Raji (cell line): ENCODE data around the gene BCL6.

Experiments used
- POLR2A ChIP-seq: IDR thresholded peaks from 2 replicates; pipeline ENCODE4 v1.6.1; 2011; ENCODE audit warnings: low read depth, low read length, control low read depth; ENCODE audit not compliant: insufficient read depth

Gene BCL6

DNA sequence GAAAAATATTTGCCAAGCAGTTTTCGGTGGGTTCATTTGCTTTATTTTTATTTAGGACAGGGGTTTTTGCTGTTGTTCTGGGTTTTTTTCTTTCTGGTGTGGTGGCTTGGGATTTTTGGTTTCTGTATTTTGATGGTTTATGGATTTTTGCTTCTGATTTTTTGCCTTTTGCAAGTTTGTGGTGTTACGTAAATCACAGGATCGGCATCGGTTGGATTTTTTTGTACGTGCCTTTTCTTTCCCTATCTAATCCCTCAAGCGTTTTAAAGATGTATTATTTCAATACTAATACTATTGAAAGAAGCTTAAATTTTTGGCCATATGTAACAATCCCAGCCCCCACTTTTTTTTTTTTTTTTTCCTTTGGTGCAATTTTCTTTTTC lies 782 bp upstream of the BCL6 start:
- no peak for TF ChIP-seq POLR2A

DNA sequence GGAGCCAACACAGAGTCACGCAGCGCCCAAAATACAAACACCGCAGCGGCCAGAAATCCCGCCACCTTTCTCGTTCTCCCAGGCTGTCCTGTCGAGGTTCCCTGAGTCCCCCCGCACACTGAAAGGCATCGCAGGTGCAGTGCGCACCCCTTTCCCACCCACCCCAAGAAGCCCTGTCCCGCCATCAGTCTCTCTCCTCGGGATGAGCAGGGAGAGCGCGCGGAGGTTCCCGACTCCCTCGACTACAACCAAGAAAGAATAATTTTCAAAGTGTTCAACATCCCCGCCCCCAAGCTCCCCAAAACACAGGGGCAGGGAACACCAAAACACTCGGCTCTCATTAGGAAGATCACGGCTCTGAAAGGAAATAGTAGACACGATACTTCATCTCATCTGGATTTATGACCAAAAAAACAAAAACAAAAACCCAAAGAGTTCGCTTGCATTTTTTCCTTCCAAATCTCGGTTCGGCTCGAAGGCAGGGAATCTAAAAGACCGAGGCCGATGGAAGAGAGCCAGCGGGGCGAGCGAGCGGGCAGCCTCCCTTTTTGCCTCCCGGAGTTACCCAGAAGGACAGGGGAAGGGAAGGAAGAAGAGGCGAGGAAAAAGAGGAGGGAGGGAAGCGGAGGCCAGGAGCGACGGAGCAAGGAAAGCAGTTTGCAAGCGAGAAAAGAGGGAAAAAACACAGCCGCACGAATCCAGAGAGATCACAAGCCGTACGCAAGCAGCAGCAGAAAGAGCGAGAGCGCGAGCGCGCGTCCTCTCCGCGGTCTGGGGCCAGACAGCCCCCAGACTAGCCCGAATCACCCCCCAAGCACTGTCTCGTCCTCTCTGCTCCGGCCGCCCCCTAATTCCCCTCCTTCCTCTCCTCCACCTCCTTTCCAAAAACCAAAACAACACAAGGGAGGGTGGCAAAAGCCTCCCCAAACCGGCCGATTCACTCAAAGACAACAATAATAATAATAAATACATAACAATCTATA lies 808 bp downstream of the BCL6 start:
- peak; percentile 37; the same call in 1 of the 2 replicates for TF ChIP-seq POLR2A

DNA sequence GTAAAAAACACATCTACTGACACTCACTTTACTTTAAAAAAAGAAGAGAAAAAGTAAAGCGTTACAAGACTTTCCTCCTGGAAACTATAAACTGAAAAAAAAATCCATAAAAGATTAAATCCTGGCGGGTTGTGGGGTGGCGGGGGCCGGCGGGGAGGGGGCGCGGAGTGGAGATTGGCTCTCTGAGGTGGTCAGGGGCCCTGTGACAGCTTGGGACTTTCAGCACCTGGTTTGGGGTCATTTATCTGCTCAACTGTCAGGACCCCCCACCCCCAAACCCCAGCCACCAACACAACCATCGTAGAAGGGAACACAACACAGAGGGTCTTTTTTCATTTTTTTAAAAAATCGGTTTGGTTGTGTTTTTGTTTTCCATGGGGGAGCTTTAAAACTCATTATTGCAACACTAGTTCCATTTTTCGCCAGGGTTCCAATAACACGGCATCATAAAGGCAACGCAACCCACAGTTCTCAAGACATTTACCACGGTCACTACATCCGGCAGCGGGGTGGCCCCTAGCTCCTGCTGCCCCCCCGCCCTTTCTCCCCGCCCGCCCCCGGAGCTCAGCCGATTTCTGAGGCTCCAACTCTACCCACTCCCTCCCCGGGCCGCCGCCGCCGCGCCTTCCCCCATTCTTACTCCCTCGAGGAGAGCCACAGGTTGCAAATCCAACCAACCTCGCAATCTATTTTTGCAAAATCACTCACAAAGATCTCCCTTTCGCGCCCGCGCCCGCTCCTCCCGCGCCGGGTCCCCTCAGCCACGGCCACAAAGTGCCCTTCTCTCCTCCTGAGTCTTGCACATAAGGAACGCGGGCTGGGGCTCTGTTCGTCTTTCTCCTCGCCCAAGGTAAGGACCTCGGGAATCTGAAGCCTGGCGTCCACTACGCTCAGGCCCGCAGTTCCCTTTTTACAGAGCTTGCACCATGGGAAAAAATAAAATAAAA lies 1.8 kb downstream of the BCL6 start:
- TF ChIP-seq POLR2A: peak; percentile 34; the same call in 1 of the 2 replicates

DNA sequence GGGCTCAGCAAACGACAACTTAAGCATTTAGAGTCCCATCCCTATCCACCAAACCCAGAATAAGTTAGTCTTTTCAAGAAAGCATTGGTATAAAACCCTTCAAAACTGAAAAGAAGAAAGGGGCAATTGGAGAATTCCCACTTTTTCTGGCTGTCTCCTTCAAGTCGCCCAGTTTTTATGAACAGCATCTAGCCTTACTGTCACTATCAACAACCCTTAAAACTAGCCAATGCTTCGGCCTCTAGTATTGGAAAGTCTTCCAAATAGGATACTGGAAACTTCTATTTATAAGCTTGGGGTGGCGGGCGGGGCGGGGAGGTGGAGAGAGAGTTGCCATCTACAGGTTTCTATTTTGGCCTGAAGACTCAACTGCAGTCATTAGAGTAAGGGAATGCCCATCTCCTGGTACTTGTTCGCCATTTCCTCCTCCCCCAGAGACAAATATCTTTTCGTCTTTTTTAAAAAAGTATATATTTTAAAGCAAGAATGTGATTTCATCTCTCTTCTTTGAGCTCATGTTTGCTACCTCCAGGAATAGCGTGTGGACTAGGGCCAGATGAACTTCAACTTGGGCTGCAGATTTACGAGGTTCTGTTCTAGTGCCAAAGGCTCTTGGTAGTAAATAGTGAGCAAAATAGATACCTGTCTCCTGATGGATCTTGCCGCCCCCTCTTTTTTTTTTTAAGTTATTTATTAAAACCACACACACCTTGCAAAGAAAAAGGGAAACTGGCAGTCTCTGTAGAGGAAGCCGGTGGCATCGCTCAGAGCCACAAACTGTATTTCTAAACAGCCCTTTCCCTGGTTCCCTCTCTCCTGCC lies 2.7 kb downstream of the BCL6 start:
- TF ChIP-seq POLR2A: no peak

DNA sequence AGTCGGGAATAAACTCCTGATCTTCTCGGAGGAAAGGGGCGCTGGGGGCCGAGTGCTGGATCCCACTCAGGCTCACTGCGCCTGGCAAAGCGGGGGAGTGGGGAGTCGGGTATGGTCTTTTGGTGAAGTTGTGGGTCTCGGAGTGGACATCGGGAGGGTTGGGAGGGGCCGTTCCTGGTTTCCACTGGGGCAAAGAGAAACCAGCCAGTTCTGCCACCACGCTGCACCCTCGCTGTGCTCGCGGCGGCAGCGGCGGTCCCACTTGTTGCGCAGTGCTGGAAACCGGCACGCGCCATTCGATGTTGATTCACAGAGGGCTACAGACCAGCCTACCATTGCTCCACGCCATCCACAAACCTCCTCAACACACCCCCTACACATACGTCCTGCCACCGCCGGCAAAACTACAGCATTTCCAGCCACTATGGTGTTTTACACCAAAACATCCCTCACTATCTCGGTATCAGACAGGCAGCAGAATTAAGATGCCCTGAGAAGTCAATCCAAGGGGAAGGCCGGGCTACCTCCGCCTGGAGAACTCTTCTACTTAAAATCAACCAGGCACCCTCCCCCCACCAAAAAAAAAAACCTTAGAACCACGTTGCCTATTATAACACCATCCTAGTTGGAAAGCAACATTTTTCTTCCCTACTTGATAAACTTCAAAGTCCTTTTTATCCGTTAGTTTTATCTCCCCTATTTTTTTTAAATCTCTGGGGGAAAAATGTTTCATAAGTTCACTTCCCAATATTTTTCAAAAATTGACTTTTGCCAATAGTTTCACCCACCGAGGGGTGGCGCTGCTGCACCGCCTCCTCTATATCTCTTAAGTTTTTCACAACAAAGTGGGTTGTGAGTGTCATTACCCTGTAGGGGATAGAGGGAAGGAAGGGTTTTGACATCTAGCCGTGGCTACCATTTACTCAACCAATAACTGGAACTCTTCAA lies 3.6 kb downstream of the BCL6 start:
- peak; percentile 37; the same call in 1 of the 2 replicates for TF ChIP-seq POLR2A

DNA sequence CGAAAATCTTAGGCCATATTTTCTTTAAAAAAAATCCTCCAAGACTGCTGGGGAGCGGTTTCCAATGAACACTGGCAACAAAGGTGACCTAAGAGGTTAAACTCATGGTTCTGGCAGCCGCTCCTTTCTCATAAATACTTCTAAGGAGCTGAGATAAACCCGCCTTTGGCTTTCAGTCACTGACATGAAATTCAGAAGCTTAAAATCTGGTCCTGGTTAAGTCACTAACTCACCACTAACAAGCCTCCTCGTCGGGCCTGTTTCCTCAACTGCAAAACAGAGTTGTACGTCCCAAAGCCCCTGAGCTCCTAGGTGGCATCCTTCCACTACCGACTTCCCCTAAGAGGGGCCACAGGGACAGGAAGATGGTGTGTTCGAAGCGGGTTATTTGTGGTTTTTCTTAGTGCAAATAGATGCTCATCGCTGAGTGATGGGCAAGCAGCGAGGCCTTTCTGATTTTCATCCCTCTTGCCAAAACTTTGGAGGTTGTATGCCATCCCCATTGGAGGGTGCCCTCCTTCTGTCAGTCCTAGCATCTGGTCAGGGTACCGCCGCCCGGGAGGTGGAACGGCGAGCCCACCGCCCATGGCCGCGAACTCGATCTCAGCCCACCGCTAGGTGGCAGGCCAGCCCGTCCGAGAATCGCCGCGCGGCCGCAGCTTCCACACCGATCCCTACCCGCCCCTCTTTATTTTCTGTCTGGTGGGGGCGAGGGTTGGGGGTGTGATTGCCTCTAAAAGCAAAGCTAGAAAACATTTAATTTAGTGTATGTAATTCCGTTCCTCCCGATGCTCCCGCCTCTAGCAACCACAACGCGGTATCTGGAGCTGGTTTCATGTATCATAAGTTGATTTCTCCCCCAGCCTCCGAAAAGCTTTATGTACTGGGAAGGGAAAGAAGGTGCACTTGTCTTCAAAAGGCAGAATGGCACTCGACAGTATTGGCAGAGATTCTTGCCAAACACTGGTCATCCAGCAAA lies 4.6 kb downstream of the BCL6 start:
- TF ChIP-seq POLR2A: peak; percentile 25; the same call in 1 of the 2 replicates

DNA sequence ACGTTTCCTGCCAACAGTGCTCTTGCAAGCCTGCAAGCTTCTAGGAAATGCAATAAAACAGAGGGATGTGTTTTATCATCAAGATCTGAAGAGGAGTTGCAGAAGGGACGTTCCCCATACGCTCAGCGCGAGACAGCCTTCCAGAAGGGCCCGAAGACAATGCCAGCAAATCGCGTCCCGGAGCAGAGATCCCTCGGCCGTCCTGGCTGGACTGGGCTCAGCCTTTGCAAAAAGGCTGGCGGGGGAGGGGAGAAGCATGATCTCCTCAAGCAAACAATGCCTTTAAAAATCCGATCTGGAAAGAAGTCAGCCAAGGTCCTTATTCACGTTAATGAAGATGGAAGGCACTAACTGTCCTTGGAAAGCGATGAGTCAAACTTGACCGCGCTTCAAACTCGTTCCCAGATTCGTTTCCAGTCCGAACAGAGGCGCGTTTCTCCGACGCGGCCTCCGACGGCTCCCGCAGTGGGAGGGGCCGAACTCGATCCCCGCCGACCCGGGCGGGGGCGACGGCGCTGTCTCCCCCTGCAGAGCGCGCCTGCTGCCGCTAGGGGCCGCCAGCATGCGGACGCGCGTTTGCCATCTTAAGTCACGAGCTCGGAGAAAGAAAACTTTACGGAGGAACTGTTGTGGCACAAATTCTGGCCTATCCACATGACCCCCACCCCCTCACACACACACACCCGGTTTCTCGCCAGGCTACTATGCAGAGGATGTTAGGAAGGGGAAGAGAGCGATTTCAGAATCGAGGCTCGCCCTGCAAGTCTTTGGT lies 5.5 kb downstream of the BCL6 start:
- no peak for TF ChIP-seq POLR2A

DNA sequence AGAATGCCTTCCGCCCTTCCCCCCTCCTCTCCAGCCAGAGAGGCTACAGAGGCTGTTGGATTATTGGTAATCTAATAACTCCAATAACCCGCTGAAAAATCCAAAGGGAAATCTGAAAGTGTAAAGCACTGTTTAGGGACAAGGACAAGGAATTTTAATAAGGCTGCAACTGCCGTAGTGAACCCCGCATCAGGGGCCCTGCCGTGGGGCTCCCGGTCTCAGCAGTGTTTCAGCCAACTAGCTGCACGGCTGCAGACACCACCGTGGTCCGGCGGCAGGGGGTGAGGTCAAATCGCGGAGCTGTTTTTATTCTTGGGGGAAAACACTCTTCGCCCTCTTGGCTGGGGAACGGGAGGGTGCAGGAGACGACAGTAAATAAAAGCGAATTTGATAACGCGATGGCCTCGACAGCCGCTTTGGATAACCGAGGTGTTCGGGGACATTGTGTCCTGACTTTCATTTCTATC lies 6.1 kb downstream of the BCL6 start:
- no peak for TF ChIP-seq POLR2A

DNA sequence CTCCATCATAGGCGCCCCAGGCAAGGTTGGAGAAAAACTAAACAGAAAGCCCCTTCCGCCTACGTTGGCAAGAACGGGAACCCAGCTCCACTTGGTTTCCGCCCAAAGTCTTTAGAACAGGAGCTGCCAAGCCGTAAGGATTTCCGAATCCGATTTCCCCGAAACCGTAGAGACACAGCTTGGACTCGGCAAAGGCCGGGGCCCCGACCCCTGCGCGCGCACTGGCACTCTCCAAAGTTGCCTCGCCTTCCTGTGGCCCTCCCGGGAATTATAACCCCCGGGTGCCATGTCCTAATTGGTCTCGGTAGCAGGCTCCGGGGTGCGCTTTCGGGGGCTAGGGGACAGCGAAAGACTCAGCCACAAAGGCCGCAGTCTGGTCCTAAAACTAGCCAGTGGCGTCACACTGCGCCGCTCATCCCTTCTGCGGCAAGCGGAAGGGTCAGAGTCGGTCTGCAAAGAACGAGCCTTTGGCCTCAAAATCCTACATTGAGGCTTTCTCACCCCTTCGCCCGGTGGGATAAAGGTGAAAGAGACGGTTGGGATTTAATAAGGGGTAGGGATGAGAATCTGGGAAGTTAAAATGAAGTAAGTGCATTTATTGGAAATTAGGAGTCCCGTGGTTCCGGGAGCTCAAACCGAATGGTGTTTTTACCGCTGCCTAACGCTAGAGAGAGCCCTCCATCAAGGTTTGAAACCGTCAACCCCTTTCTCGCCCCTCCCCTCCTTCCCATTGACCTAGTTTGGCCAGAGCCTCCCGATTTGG lies 6.8 kb downstream of the BCL6 start:
- TF ChIP-seq POLR2A: no peak

DNA sequence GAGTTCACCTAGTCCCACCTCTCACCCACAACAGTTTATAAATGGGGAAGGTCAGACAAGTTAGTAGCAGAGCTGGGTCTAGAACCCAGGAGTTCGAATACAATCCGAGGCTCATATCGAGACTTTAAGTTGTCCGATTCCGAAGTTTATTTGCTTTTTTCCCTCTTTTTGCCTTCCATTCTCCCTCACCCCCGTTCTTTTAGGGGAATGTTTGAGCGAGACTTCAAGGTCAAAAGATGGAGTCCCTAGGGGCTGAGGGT lies 7.3 kb downstream of the BCL6 start:
- no peak for TF ChIP-seq POLR2A

DNA sequence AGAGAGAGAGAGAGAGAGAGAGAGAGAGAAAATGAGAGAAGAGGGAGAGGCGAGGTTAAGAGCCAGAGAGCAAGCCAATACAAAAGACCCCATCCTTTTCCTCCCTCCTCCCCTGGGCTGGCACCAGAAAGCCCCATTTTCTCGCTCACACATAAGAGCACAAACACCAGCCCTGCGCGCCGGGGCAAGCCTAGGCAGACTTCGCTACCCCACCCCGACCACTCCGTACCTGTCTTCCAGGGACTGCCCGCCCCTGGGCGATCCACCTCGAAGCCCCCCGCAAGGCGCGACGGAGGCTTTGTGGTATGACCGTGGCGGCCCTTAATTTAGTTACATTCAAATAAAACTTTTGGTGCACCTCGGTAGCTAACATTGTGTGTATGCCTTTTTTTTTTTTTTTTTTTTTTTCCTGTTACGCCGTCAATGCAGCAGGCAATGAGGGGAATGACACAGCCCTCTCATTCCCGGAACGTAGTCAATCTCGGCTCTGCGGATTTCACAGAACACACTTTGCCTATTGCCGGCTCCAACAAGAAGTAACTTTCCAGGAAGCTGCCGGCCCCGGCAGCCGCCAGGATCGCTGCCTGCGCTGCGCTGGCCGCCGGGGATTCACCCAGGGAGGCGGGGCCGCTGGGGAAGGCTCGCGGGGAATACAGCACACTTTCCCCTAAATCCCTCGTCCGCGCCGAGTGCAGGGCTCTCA lies 7.7 kb downstream of the BCL6 start:
- no peak for TF ChIP-seq POLR2A
